PC-3 (cell line): ENCODE results near the gene CTNNA3. TPM values are rescaled to one million over a fixed set of nuclear protein-coding genes. Genes with fewer than 3 reads are reported as not detected.

Experiments used
- ATAC-seq: fragments of 200-7000 bp; cut with Tn5 transposase; 2 replicates; pipeline ENCODE4 v1.9.1; 2020; ENCODE audit warnings: mild to moderate bottlenecking, moderate library complexity
- BruUV-seq: library from RNA; stranded (reverse); fragments of 400-500 nt; replicated peaks from 2 replicates; lab custom pipeline; 2021; lab: Mats Ljungman, UMichigan
- CTCF ChIA-PET: fragments of 300-600 bp; sonication (Branson Sonifier 250); formaldehyde crosslinking; loops from one replicate; lab custom pipeline; 2022; ENCODE audit warnings: antibody characterized with exemption; lab: Charles Lee
- POLR2A ChIA-PET: fragments of 300-600 bp; sonication (Branson Sonifier 250); formaldehyde crosslinking; loops from one replicate; lab custom pipeline; 2022; ENCODE audit warnings: antibody characterized with exemption; ENCODE audit not compliant: unreplicated experiment; lab: Charles Lee
- DNase-seq: peaks from one replicate; pipeline ENCODE4 v3.0.0-alpha.2; 2015
- H2AFZ ChIP-seq: fragments of 300-600 bp; sonication (generic); 2 replicates; pipeline ENCODE4 v1.6.0; 2016; ENCODE audit warnings: antibody characterized with exemption, low read length
- H3F3A ChIP-seq: fragments of 300-600 bp; sonication (generic); one replicate; pipeline ENCODE4 v1.6.0; 2017; ENCODE audit warnings: antibody characterized with exemption, low read length, control low read depth, mild to moderate bottlenecking; ENCODE audit not compliant: unreplicated experiment
- H3K27ac ChIP-seq: fragments of 300-600 bp; sonication (generic); 2 replicates; pipeline ENCODE4 v1.5.1; 2016; ENCODE audit warnings: mild to moderate bottlenecking, low read length
- H3K27me3 ChIP-seq: fragments of 300-600 bp; sonication (generic); 2 replicates; pipeline ENCODE4 v1.6.1; 2016; ENCODE audit warnings: low read length, mixed read lengths
- H3K36me3 ChIP-seq: fragments of 300-600 bp; sonication (generic); 2 replicates; pipeline ENCODE4 v1.6.1; 2016; ENCODE audit warnings: low read depth, mixed run types, low read length, mixed read lengths
- H3K4me1 ChIP-seq: fragments of 300-600 bp; sonication (generic); 2 replicates; pipeline ENCODE4 v1.5.1; 2016; ENCODE audit warnings: low read length; ENCODE audit not compliant: insufficient read depth
- H3K4me2 ChIP-seq: fragments of 300-600 bp; sonication (generic); 2 replicates; pipeline ENCODE4 v1.6.0; 2016; ENCODE audit warnings: low read length
- H3K4me3 ChIP-seq: fragments of 300-600 bp; sonication (generic); 2 replicates; pipeline ENCODE4 v1.5.1; 2016; ENCODE audit warnings: mild to moderate bottlenecking, low read length, mixed read lengths
- H3K79me2 ChIP-seq: fragments of 300-600 bp; sonication (generic); 2 replicates; pipeline ENCODE4 v1.6.1; 2017; ENCODE audit warnings: low read length, mixed read lengths
- H3K9ac ChIP-seq: fragments of 300-600 bp; sonication (generic); 2 replicates; pipeline ENCODE4 v1.6.0; 2016; ENCODE audit warnings: mild to moderate bottlenecking, low read length
- H3K9me2 ChIP-seq: fragments of 300-600 bp; sonication (generic); replicated peaks from 2 replicates; pipeline ENCODE4 v1.6.1; 2016; ENCODE audit warnings: mixed run types, low read length, mixed read lengths
- H3K9me3 ChIP-seq: fragments of 300-600 bp; sonication (generic); 2 replicates; pipeline ENCODE4 v1.6.1; 2016; ENCODE audit warnings: low read length, mixed read lengths
- H4K20me1 ChIP-seq: fragments of 300-600 bp; sonication (generic); 2 replicates; pipeline ENCODE4 v1.6.1; 2016; ENCODE audit warnings: low read length, mixed read lengths
- EZH2 ChIP-seq: fragments of 300-600 bp; sonication (generic); IDR thresholded peaks from one replicate; pipeline ENCODE4 v1.6.1; 2017; ENCODE audit warnings: antibody characterized with exemption, mild to moderate bottlenecking, low read length; ENCODE audit not compliant: unreplicated experiment
- EZH2phosphoT487 ChIP-seq: fragments of 300-600 bp; sonication (generic); IDR thresholded peaks from 2 replicates; pipeline ENCODE4 v1.6.1; 2018; ENCODE audit warnings: mild to moderate bottlenecking, antibody characterized with exemption, low read length, borderline replicate concordance
- intact Hi-C: fragments of 100-400 bp; cut with micrococcal nuclease; formaldehyde crosslinking; loops from 2 replicates; pipeline ENCODE4 v1.9.0; 2023
- total RNA-seq: library from RNA; depleted of rRNA; stranded (reverse); fragments of >200 nt; gene quantifications from 2 replicates; pipeline ENCODE4 v1.2.3, GENCODE V29; 2014
- TF ChIP-seq, protein P1 (sequence below): fragments of 300-600 bp; sonication (generic); conservative IDR thresholded peaks from 2 replicates; pipeline ENCODE4 v1.5.1; 2017; ENCODE audit warnings: antibody characterized with exemption, low read depth, mild to moderate bottlenecking, low read length

CTNNA3 gene
- total RNA-seq, 1 experiment from 2014 or later = 1.9 TPM

DNA sequence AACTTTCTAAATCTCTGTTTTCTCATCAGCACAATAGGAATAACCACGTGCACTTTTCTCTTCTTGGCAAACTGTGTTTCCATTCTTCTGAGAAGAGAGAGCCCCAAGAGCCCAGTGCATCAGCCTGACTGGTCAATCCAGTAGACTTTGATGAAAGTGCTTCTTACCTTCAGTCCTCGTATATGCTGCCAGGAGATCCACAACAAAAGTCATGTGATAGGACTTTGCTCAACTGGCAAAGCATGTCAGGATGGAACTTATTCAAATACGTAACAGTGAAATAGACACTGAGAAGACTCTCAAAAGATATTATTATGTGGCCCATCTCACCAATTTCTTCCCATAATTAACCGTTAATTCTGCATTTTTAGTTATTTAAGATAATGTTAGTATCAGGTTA, 1801.6 kb downstream of the CTNNA3 start:
- CTCF ChIA-PET = no interaction called here

DNA sequence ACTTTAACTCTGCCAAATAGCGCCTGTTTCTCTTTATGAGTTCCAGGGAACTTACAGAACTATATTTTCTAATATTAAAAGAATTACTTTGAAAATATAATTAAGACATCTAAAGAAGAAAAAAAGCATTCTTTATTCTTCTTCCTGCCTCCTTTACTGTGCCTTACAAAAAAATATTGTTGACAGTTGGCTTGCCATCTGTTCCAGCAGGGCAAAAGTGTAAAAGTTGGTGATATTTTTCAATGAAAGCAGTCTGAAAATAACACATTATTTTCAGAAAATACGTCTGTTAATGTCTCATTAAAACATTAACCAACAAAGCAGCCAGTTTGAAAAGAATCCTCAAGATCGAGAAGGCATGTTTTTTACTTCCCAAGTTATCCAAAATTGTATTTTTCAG, 1802.3 kb downstream of the CTNNA3 start:
- no peaks in the 10 kb centered on the region for H3K36me3 ChIP-seq

More for the DNA sequence above, 1801.6 kb downstream of the CTNNA3 start:
- H3K4me3 ChIP-seq = no peak overlapping the region
- no peaks in the 10 kb centered on the region for H3K36me3 ChIP-seq
- no peak overlapping the region for H3K27ac ChIP-seq
- H3K9me2 ChIP-seq = no peaks in the 10 kb centered on the region
- H3K4me1 ChIP-seq = peaks cover 21% of the 10 kb centered on the region
- POLR2A ChIA-PET = no interaction called here
- H3K27me3 ChIP-seq = no peaks in the 10 kb centered on the region
- intact Hi-C loops = loop anchor here (5.0 kb wide), 1 partner anchor 1162 kb away; no protein-coding TSS in a partner anchor
- no peaks in the 10 kb centered on the region for H3K9me3 ChIP-seq
- no peak for ATAC-seq
- no peaks in the 10 kb centered on the region for H3K79me2 ChIP-seq
- H3K9ac ChIP-seq = no peak overlapping the region
- no peak overlapping the region for H3K4me2 ChIP-seq
- DNase-seq = no peak
- TF ChIP-seq EZH2phosphoT487 = no peak
- TF ChIP-seq EZH2 = no peak
- H3F3A ChIP-seq = no peaks in the 10 kb centered on the region
- no peaks in the 10 kb centered on the region for H4K20me1 ChIP-seq
- no peak overlapping the region for H2AFZ ChIP-seq
- no TSS peak for BruUV-seq

DNA sequence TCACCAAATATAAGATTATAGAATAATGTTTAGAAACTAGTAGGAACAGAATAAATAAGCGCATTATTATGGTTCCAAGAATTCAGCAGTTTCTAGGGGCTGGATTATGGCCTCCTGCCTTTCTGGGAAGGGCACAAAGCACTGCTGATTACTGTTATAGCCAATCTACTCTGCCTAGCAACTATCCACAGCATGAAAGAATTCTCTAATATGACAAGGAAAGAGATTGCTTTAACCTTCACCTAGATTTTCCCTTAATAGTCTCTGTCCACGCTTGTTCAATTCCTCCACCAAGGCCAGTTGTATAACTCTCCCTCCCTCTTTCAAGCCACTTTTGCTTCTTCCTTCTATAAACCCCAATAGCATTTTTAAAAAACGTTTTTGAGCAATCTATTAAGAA, 1803.7 kb downstream of the CTNNA3 start:
- no peaks in the 10 kb centered on the region for H3K79me2 ChIP-seq
- ChIA-PET CTCF (no interaction called here), POLR2A (no interaction called here)
- no peaks in the 10 kb centered on the region for H3K9me3 ChIP-seq
- H3K9ac ChIP-seq = no peak overlapping the region
- H4K20me1 ChIP-seq = no peaks in the 10 kb centered on the region
- H2AFZ ChIP-seq = peak overlapping the region; percentile 28
- H3K4me1 ChIP-seq = peaks cover 21% of the 10 kb centered on the region
- no peaks in the 10 kb centered on the region for H3K36me3 ChIP-seq
- no peaks in the 10 kb centered on the region for H3K27me3 ChIP-seq
- no peak overlapping the region for H3K27ac ChIP-seq
- no peak overlapping the region for H3K4me3 ChIP-seq
- ATAC-seq (no peak), DNase-seq (no peak)
- no TSS peak for BruUV-seq
- H3K9me2 ChIP-seq = no peaks in the 10 kb centered on the region
- no peak overlapping the region for H3K4me2 ChIP-seq
- intact Hi-C loops = loop anchor here (5.0 kb wide), 1 partner anchor 1160 kb away; no protein-coding TSS in a partner anchor
- TF ChIP-seq, protein P1, sequence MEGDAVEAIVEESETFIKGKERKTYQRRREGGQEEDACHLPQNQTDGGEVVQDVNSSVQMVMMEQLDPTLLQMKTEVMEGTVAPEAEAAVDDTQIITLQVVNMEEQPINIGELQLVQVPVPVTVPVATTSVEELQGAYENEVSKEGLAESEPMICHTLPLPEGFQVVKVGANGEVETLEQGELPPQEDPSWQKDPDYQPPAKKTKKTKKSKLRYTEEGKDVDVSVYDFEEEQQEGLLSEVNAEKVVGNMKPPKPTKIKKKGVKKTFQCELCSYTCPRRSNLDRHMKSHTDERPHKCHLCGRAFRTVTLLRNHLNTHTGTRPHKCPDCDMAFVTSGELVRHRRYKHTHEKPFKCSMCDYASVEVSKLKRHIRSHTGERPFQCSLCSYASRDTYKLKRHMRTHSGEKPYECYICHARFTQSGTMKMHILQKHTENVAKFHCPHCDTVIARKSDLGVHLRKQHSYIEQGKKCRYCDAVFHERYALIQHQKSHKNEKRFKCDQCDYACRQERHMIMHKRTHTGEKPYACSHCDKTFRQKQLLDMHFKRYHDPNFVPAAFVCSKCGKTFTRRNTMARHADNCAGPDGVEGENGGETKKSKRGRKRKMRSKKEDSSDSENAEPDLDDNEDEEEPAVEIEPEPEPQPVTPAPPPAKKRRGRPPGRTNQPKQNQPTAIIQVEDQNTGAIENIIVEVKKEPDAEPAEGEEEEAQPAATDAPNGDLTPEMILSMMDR = no peak
- no peak for TF ChIP-seq EZH2phosphoT487
- TF ChIP-seq EZH2 = no peak
- H3F3A ChIP-seq = no peaks in the 10 kb centered on the region

More for the DNA sequence above, 1802.3 kb downstream of the CTNNA3 start:
- no peaks in the 10 kb centered on the region for H3F3A ChIP-seq
- no TSS peak for BruUV-seq
- ChIA-PET CTCF (no interaction called here), POLR2A (no interaction called here)
- H4K20me1 ChIP-seq = no peaks in the 10 kb centered on the region
- DNase-seq (no peak), ATAC-seq (no peak)
- intact Hi-C loops = loop anchor here (5.0 kb wide), 1 partner anchor 1161 kb away; no protein-coding TSS in a partner anchor
- H2AFZ ChIP-seq = no peak overlapping the region
- H3K27ac ChIP-seq = no peak overlapping the region
- no peaks in the 10 kb centered on the region for H3K9me2 ChIP-seq
- no peaks in the 10 kb centered on the region for H3K27me3 ChIP-seq
- H3K4me1 ChIP-seq = peaks cover 21% of the 10 kb centered on the region
- no peaks in the 10 kb centered on the region for H3K9me3 ChIP-seq
- no peak overlapping the region for H3K9ac ChIP-seq
- TF ChIP-seq EZH2phosphoT487 (no peak), EZH2 (no peak)
- TF ChIP-seq, protein P1 = no peak
- H3K79me2 ChIP-seq = no peaks in the 10 kb centered on the region
- no peak overlapping the region for H3K4me2 ChIP-seq
- H3K4me3 ChIP-seq = no peak overlapping the region
